GM12801 (cell line): ENCODE measurements around the gene PLCG1.

ENCODE experiments used
- CTCF ChIP-seq: IDR thresholded peaks from one replicate; pipeline ENCODE4 v1.5.1; 2011; ENCODE audit warnings: control low read depth; ENCODE audit not compliant: insufficient read length; ENCODE audit errors: extremely low read depth

Gene PLCG1

GRCh38 chr20:41213150-41213820 is 75.9 kb downstream of the PLCG1 start:
- TF ChIP-seq CTCF, result no peak

DNA sequence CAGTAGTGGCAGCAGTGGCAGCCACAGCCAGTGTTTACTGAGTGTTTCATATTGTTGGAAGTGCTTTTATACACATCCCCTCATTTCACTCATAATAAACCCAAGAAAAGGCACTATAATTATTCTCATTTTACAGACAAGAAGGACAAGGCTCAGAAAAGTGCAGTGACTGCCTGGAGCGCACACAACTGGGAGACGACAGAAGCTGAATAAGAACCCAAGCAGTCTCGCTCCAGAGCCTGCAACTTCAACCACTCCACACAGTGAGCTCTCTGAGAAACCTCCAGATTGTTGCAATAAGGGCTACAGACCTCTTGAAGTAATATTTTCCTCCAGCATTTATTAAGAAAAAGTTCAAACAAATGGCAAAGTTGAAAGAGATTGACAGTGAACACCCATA is 76.9 kb downstream of the PLCG1 start:
- no peak for TF ChIP-seq CTCF

DNA sequence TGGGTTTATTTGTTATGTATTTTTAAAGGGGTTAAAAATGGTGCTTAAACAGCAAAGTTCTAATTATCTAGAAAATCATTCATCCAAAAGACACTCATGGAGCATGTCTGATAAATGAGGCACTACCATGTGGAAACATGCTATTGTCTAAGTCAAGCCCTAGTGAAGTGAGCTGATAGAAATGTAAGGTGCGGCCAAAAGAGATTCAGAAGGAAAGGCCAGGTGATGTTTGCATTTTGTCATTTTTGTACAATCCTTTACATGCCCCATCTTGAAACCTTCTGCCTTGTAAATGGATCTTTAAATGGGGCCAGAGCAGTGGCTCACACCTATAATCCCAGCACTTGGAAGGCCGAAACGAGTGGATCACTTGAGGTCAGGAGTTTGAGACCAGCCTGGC is 77.3 kb downstream of the PLCG1 start:
- TF ChIP-seq CTCF, result no peak

GRCh38 chr20:41217422-41217821 is 80.1 kb downstream of the PLCG1 start:
- no peak for TF ChIP-seq CTCF

GRCh38 chr20:41218466-41218865 is 81.1 kb downstream of the PLCG1 start:
- no peak for TF ChIP-seq CTCF

GRCh38 chr20:41219824-41220223 is 82.5 kb downstream of the PLCG1 start:
- no peak for TF ChIP-seq CTCF

GRCh38 chr20:41221614-41222218 is 84.4 kb downstream of the PLCG1 start:
- TF ChIP-seq CTCF, result no peak
